Measurements from ENCODE around the gene APPL2. TPM values are rescaled to one million over a fixed set of nuclear protein-coding genes. Genes with fewer than 3 reads are reported as not detected.

APPL2 gene
- polyA plus RNA-seq, 2 of the 4 experiments (the other 2 are of a cell fraction), result 24.1 to 62.6 TPM

GRCh38 chr12:105281694-105282049, 45.7 kb upstream of the APPL2 start:
- Histone ChIP-seq H3K27ac (peak overlapping the region; percentile 71 to 80), H3K9me3 (no peaks in the 10 kb centered on the region), H3K4me1 (peaks cover 32% of the 10 kb centered on the region), H3K4me2 (peak overlapping the region; percentile 73), H3K4me3 (no peak overlapping the region)
- FAIRE-seq (peak; percentile 54), ATAC-seq (peak; percentile 67 to 90; a peak in 5 of 6 replicates), DNase-seq (ENCODE audit: low read depth in 1 of 2, low spot score in 1 of 2) (peak; percentile 38 to 89)
- TF ChIP-seq USF2 (IDR thresholded peaks at IDR 0.05), result no peak
- no peak for TF ChIP-seq RNF2 (IDR thresholded peaks at IDR 0.05; ENCODE audit: borderline replicate concordance, low read depth)
- TF ChIP-seq, protein P1, sequence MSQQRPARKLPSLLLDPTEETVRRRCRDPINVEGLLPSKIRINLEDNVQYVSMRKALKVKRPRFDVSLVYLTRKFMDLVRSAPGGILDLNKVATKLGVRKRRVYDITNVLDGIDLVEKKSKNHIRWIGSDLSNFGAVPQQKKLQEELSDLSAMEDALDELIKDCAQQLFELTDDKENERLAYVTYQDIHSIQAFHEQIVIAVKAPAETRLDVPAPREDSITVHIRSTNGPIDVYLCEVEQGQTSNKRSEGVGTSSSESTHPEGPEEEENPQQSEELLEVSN (IDR thresholded peaks at IDR 0.05; ENCODE audit: borderline replicate concordance, low read depth), result no peak
- no peak for TF ChIP-seq TP53 (CRISPR knock-in tag; IDR thresholded peaks at IDR 0.05)
- TF ChIP-seq RAD21 (conservative IDR thresholded peaks at IDR 0.05 in 1 of 2, IDR thresholded peaks at IDR 0.05 in 1 of 2), result peak in 1 of 2 experiments; percentile 32; a peak in 2 of 5 replicates
- TF ChIP-seq MYC (IDR thresholded peaks at IDR 0.05; ENCODE audit: borderline replicate concordance, low read length), result no peak
- TF ChIP-seq KDM1A (IDR thresholded peaks at IDR 0.05; ENCODE audit: low read depth), result no peak
- no peak for TF ChIP-seq ATOH8 (CRISPR knock-in tag; IDR thresholded peaks at IDR 0.05; ENCODE audit: low read depth)
- TF ChIP-seq POLR2A (IDR thresholded peaks at IDR 0.05; ENCODE audit: low read length), result no peak
- TF ChIP-seq HES2 (IDR thresholded peaks at IDR 0.05), result no peak
- TF ChIP-seq JUNB (IDR thresholded peaks at IDR 0.05), result no peak
- TF ChIP-seq EHF (CRISPR knock-in tag; IDR thresholded peaks at IDR 0.05), result no peak
- no peak for TF ChIP-seq RCOR1 (IDR thresholded peaks at IDR 0.05; ENCODE audit: low read depth, low read length)
- TF ChIP-seq RFX5 (IDR thresholded peaks at IDR 0.05), result no peak
- TF ChIP-seq GATA3 (IDR thresholded peaks at IDR 0.05; ENCODE audit: borderline replicate concordance), result peak; percentile 44; the same call in 1 of the 2 replicates
- TF ChIP-seq RARB (CRISPR knock-in tag; IDR thresholded peaks at IDR 0.05), result no peak
- TF ChIP-seq, protein P2, sequence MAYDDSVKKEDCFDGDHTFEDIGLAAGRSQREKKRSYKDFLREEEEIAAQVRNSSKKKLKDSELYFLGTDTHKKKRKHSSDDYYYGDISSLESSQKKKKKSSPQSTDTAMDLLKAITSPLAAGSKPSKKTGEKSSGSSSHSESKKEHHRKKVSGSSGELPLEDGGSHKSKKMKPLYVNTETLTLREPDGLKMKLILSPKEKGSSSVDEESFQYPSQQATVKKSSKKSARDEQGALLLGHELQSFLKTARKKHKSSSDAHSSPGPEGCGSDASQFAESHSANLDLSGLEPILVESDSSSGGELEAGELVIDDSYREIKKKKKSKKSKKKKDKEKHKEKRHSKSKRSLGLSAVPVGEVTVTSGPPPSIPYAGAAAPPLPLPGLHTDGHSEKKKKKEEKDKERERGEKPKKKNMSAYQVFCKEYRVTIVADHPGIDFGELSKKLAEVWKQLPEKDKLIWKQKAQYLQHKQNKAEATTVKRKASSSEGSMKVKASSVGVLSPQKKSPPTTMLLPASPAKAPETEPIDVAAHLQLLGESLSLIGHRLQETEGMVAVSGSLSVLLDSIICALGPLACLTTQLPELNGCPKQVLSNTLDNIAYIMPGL (CRISPR knock-in tag; IDR thresholded peaks at IDR 0.05; ENCODE audit: borderline replicate concordance), result no peak
- no peak for TF ChIP-seq JUN (IDR thresholded peaks at IDR 0.05)
- TF ChIP-seq ZSCAN20 (CRISPR knock-in tag; IDR thresholded peaks at IDR 0.05), result no peak
- no peak for TF ChIP-seq NPAS2 (CRISPR knock-in tag; IDR thresholded peaks at IDR 0.05; ENCODE audit: borderline replicate concordance)
- TF ChIP-seq BHLHE40 (IDR thresholded peaks at IDR 0.05; ENCODE audit: low read depth, low read length), result no peak
- TF ChIP-seq FOSL2 (IDR thresholded peaks at IDR 0.05), result no peak
- peak; percentile 38; the same call in 1 of the 2 replicates for TF ChIP-seq FOSL2 (CRISPR knock-in tag; IDR thresholded peaks at IDR 0.05)
- no peak for TF ChIP-seq FOSB (CRISPR knock-in tag; IDR thresholded peaks at IDR 0.05)
- no peak for TF ChIP-seq NR3C1 (IDR thresholded peaks at IDR 0.05)
- TF ChIP-seq, protein P3, sequence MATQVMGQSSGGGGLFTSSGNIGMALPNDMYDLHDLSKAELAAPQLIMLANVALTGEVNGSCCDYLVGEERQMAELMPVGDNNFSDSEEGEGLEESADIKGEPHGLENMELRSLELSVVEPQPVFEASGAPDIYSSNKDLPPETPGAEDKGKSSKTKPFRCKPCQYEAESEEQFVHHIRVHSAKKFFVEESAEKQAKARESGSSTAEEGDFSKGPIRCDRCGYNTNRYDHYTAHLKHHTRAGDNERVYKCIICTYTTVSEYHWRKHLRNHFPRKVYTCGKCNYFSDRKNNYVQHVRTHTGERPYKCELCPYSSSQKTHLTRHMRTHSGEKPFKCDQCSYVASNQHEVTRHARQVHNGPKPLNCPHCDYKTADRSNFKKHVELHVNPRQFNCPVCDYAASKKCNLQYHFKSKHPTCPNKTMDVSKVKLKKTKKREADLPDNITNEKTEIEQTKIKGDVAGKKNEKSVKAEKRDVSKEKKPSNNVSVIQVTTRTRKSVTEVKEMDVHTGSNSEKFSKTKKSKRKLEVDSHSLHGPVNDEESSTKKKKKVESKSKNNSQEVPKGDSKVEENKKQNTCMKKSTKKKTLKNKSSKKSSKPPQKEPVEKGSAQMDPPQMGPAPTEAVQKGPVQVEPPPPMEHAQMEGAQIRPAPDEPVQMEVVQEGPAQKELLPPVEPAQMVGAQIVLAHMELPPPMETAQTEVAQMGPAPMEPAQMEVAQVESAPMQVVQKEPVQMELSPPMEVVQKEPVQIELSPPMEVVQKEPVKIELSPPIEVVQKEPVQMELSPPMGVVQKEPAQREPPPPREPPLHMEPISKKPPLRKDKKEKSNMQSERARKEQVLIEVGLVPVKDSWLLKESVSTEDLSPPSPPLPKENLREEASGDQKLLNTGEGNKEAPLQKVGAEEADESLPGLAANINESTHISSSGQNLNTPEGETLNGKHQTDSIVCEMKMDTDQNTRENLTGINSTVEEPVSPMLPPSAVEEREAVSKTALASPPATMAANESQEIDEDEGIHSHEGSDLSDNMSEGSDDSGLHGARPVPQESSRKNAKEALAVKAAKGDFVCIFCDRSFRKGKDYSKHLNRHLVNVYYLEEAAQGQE (IDR thresholded peaks at IDR 0.05), result no peak
- TF ChIP-seq NFE2L2 (conservative IDR thresholded peaks at IDR 0.05; ENCODE audit: low read length), result no peak
- CTCF ChIA-PET, result interaction anchor here (0.5 kb wide), 1 partner anchor 825 kb away, joined by 4 read pairs; the partner anchor contains the start of gene CHST11
- 18% methylated on average over 1 of the region's 1 CpG for WGBS (ENCODE audit: missing lambda C conversion rate)
- POLR2A ChIA-PET, result no interaction called here

Measured in A549 (cell line).